Vagina (tissue), 2 donors: ENCODE data around the gene ZNF740. TPM values are rescaled to one million over a fixed set of nuclear protein-coding genes. Genes with fewer than 3 reads are reported as not detected.
A peak's percentile ranks its signal among the peaks of the same experiment; 100 is the strongest.

Experiments used
- DNase-seq, 2 donors: peaks; one replicate each; pipeline ENCODE4 v3.0.0-alpha.2; 2017; ENCODE audit errors: extremely low spot score in 2 of 2
- H3K27ac ChIP-seq: fragments of 200-600 bp; sonication (generic); one replicate; pipeline ENCODE4 v1.5.1; 2019
- H3K27me3 ChIP-seq: fragments of 200-600 bp; sonication (generic); one replicate; pipeline ENCODE4 v1.5.1; 2019
- H3K36me3 ChIP-seq, 2 donors: fragments of 200-600 bp; sonication (generic); one replicate each; pipeline ENCODE4 v1.5.1; 2017 to 2019
- H3K4me1 ChIP-seq: fragments of 200-600 bp; sonication (generic); one replicate; pipeline ENCODE4 v1.5.1; 2019
- H3K4me3 ChIP-seq, 2 donors: fragments of 200-600 bp; sonication (generic); 1 replicate in 1 of 2; 2 replicates in 1 of 2; pipeline ENCODE4 v1.5.1; 2016 to 2019
- H3K9me3 ChIP-seq: fragments of 200-600 bp; sonication (generic); one replicate; pipeline ENCODE4 v1.5.1; 2019
- POLR2A ChIP-seq, 2 donors: fragments of 450-650 bp; IDR thresholded peaks; one replicate each; pipeline ENCODE4 v1.6.1; 2017; ENCODE audit warnings: antibody characterized with exemption in 2 of 2, mild to moderate bottlenecking in 2 of 2, moderate library complexity in 2 of 2
- POLR2AphosphoS5 ChIP-seq, 2 donors: sonication (generic); formaldehyde crosslinking; IDR thresholded peaks; one replicate each; pipeline ENCODE4 v1.9.0; 2017; ENCODE audit warnings: antibody characterized with exemption in 2 of 2, mild to moderate bottlenecking in 2 of 2, low read depth in 1 of 2; ENCODE audit not compliant: insufficient read depth in 1 of 2
- intact Hi-C: fragments of 100-400 bp; cut with DNase I; formaldehyde crosslinking; loops from one replicate; pipeline ENCODE4 v1.15.1; 2023
- total RNA-seq: library from RNA; depleted of rRNA; stranded (reverse); fragments of >200 nt; gene quantifications from one replicate; pipeline ENCODE4 v1.2.3, GENCODE V29; 2016
- TF ChIP-seq, protein P1 (sequence below), 3 experiments: fragments of 450-650 bp in 2 of 3; fragments of 200-600 bp in 1 of 3; sonication (generic) in 1 of 3; IDR thresholded peaks; one replicate each; pipeline ENCODE4 v1.5.1; 2017 to 2019; ENCODE audit warnings: antibody characterized with exemption in 3 of 3, mild to moderate bottlenecking in 2 of 3, moderate library complexity in 2 of 3

Gene ZNF740
- total RNA-seq, 1 donor from 2014 or later, result 12.8 TPM

DNA sequence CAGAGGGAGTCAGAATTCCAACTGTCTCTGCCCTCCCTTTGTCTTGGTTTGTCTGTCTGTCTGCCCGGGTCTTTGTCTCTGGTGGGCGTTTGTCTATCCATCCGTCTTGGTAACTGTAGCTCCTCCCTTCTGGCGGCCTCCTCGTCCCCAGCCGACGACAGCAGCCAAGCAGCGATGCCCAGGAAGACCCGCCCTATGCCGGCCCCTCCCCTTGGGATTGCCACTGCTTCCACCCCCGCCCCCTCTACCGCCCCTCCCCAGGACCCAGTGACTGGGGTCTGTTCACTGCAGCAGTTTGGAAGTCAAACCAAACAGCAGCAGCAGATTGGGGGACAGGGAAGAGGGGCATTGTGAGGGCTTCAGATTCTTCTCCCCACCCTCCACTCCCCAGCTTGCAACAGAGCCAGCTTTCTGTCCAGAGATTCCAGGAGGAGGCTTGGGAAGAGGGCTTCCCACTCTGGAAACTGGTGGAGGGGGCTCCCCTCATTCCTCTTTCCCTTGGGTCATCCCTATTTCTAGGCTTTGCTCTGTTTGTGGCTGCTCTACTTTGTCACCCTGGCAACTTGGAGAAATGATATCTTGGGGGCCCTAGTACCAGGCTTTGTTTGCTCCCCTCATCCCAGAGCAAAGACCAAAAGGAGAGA lies 53.9 kb downstream of the ZNF740 start:
- Histone ChIP-seq H3K27ac (peak overlapping the region; percentile 95), H3K4me1 (peaks cover 61% of the 10 kb centered on the region), H3K4me3 (peak overlapping the region in 1 of 2 donors; percentile 72), H3K9me3 (no peaks in the 10 kb centered on the region), H3K36me3 (no peaks in the 10 kb centered on the region), H3K27me3 (no peaks in the 10 kb centered on the region)
- DNase-seq, result peak in 1 of 2 donors; percentile 75
- intact Hi-C loops, result no loop called here
- TF ChIP-seq, protein P1, sequence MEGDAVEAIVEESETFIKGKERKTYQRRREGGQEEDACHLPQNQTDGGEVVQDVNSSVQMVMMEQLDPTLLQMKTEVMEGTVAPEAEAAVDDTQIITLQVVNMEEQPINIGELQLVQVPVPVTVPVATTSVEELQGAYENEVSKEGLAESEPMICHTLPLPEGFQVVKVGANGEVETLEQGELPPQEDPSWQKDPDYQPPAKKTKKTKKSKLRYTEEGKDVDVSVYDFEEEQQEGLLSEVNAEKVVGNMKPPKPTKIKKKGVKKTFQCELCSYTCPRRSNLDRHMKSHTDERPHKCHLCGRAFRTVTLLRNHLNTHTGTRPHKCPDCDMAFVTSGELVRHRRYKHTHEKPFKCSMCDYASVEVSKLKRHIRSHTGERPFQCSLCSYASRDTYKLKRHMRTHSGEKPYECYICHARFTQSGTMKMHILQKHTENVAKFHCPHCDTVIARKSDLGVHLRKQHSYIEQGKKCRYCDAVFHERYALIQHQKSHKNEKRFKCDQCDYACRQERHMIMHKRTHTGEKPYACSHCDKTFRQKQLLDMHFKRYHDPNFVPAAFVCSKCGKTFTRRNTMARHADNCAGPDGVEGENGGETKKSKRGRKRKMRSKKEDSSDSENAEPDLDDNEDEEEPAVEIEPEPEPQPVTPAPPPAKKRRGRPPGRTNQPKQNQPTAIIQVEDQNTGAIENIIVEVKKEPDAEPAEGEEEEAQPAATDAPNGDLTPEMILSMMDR (IDR thresholded peaks at IDR 0.05), result no peak
- no peak for TF ChIP-seq POLR2AphosphoS5 (IDR thresholded peaks at IDR 0.05; ENCODE audit: insufficient read depth in 1 of 2, low read depth in 1 of 2)
- TF ChIP-seq POLR2A (IDR thresholded peaks at IDR 0.05), result no peak

DNA sequence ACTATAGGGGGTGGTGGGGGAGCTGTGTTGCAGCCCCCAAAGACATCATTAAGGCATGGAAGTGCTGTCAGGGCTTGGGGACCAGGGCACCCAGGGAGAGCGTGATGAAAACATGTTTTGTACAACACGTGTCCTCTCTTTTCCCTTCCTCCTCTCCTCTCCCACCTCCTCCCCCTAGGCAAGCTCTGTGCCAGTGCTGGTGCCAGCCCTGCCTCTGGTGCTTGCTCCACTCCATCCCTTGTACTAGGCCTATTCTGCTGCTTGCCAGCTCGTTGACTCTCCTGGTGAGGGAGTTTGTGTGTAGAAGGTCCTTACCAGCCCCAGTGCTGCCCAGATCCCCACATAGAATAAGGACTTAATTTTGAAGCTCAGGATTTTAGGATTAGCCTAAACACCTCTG lies 54.6 kb downstream of the ZNF740 start:
- peaks cover 53% of the 10 kb centered on the region for H3K4me1 ChIP-seq

GRCh38 chr12:53235742-53236442 lies 55.4 kb downstream of the ZNF740 start:
- H3K9me3 ChIP-seq, result no peaks in the 10 kb centered on the region
- H3K36me3 ChIP-seq, result no peaks in the 10 kb centered on the region
- H3K27ac ChIP-seq, result no peak overlapping the region
- no peaks in the 10 kb centered on the region for H3K27me3 ChIP-seq
- H3K4me3 ChIP-seq, result no peak overlapping the region
- peak in 1 of 2 donors; percentile 82 for DNase-seq
- H3K4me1 ChIP-seq, result peaks cover 46% of the 10 kb centered on the region
- no peak for TF ChIP-seq POLR2AphosphoS5 (IDR thresholded peaks at IDR 0.05; ENCODE audit: insufficient read depth in 1 of 2, low read depth in 1 of 2)
- no peak for TF ChIP-seq POLR2A (IDR thresholded peaks at IDR 0.05)
- TF ChIP-seq, protein P1 (IDR thresholded peaks at IDR 0.05), result no peak
- intact Hi-C loops, result no loop called here

More for the DNA sequence above, 54.6 kb downstream of the ZNF740 start:
- DNase-seq, result peak in 1 of 2 donors; percentile 75
- no peaks in the 10 kb centered on the region for H3K9me3 ChIP-seq
- no peaks in the 10 kb centered on the region for H3K36me3 ChIP-seq
- TF ChIP-seq POLR2A (IDR thresholded peaks at IDR 0.05), result no peak
- TF ChIP-seq POLR2AphosphoS5 (IDR thresholded peaks at IDR 0.05; ENCODE audit: insufficient read depth in 1 of 2, low read depth in 1 of 2), result no peak
- TF ChIP-seq, protein P1 (IDR thresholded peaks at IDR 0.05), result no peak
- H3K27me3 ChIP-seq, result no peaks in the 10 kb centered on the region
- peak overlapping the region; percentile 95 for H3K27ac ChIP-seq
- H3K4me3 ChIP-seq, result no peak overlapping the region
- intact Hi-C loops, result no loop called here

DNA sequence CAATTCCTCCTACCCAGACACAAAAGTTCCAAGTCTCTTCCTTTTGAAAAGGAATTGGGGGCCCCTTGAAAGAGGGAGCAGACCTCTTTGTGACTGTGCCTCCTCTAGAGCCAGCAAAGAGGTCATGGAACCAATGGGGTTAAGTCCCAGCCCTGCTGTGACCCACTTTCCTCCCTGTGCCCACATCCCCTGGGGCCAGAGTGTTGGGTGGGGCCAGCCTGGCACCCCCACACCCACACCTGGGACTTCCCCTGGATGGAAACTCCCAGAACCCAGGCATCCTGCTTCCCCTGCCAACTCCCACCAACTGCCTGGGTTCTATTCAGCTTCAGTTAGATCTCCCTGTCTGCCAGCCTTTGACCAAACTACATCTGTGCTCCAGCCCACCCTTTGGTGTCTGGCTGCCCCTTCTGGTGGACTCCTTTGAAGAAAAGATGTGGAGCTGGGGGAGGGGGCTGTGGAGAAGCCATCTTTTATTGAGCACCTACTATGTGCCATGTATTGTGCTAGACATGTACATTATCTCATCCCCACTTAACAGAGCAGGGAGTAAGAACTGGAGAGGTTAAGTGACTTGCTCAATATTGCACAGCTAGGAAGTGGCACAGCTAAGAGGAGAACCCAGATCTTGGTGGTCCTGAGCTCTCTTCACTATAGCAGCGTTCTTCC lies 56.1 kb downstream of the ZNF740 start:
- H3K4me3 ChIP-seq, result no peak overlapping the region
- H3K27me3 ChIP-seq, result no peaks in the 10 kb centered on the region
- no peaks in the 10 kb centered on the region for H3K9me3 ChIP-seq
- H3K4me1 ChIP-seq, result peaks cover 41% of the 10 kb centered on the region
- no peak overlapping the region for H3K27ac ChIP-seq
- H3K36me3 ChIP-seq, result no peaks in the 10 kb centered on the region
- no peak for DNase-seq
- intact Hi-C loops, result no loop called here
- TF ChIP-seq POLR2A (IDR thresholded peaks at IDR 0.05), result no peak
- TF ChIP-seq, protein P1 (IDR thresholded peaks at IDR 0.05), result no peak
- no peak for TF ChIP-seq POLR2AphosphoS5 (IDR thresholded peaks at IDR 0.05; ENCODE audit: insufficient read depth in 1 of 2, low read depth in 1 of 2)
